GM12801 (cell line): ENCODE data around the gene GMPPA.

Experiments
- TF ChIP-seq, protein P1 (sequence below): IDR thresholded peaks from one replicate; pipeline ENCODE4 v1.5.1; 2011; ENCODE audit warnings: control low read depth; ENCODE audit not compliant: insufficient read length; ENCODE audit errors: extremely low read depth

GMPPA gene

DNA sequence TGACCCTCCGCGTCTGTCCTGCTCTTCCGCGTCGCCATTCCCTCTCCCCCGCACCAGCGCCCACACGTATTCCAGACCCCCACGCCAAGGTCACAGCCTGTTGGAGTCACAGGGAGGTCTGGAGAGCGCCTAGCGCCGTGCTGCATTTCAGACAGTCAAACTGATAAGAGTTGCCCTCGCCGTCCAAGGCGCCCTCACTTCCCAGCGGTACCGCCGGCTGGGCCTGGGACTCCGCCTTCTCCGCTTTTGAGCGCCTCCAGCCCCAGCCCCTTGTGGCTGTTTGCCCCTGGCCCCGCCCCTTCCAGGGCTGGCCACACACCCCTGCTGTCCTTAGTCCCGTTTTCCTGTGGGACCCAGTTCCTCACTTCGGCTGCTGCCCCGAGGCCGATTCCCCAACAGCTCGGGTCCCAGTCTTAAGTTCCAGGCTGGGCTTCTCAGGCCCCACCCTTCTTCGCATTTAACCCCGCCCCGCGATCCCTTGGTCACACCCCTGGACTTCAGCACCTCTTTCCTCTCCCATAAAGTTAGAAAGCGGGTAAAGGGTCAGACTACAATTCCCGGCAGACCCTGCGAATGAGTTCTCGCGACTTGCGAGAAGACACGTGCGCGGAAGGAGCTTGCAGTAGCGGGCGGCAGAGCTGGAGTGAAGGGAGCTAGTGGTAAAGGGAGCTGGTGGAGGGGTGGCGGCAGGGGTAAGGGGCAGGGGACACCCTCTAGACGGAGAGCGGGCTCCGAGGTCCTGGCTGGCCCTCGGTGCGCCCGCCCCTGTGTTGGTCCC, at the start of gene GMPPA:
GMPPA (plus strand) TSS at position 612 of the 778 bp plus-strand sequence. CDS start 1,085 bp downstream, outside the sequence.
- TF ChIP-seq, protein P1, sequence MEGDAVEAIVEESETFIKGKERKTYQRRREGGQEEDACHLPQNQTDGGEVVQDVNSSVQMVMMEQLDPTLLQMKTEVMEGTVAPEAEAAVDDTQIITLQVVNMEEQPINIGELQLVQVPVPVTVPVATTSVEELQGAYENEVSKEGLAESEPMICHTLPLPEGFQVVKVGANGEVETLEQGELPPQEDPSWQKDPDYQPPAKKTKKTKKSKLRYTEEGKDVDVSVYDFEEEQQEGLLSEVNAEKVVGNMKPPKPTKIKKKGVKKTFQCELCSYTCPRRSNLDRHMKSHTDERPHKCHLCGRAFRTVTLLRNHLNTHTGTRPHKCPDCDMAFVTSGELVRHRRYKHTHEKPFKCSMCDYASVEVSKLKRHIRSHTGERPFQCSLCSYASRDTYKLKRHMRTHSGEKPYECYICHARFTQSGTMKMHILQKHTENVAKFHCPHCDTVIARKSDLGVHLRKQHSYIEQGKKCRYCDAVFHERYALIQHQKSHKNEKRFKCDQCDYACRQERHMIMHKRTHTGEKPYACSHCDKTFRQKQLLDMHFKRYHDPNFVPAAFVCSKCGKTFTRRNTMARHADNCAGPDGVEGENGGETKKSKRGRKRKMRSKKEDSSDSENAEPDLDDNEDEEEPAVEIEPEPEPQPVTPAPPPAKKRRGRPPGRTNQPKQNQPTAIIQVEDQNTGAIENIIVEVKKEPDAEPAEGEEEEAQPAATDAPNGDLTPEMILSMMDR, result no peak

DNA sequence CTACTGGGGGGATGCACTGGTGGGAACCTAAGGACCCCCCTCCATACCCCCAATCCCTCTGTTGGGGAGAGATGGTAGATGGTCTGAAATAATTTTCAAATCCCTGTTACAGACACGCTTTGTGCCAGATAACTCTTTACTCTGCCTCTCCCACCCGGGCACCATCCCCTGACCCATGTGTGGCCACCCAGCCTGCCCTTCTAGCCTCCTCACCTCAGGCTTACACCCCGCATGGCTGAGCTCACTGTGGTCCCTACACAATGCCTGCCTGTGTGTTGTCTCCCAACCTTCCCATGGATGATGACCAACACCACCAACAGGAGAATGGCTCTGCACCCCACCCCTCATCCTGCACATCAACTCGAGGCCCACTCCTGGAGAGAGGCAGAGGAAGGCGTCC, 49.1 kb upstream of the GMPPA start:
- TF ChIP-seq, protein P1, result no peak

DNA sequence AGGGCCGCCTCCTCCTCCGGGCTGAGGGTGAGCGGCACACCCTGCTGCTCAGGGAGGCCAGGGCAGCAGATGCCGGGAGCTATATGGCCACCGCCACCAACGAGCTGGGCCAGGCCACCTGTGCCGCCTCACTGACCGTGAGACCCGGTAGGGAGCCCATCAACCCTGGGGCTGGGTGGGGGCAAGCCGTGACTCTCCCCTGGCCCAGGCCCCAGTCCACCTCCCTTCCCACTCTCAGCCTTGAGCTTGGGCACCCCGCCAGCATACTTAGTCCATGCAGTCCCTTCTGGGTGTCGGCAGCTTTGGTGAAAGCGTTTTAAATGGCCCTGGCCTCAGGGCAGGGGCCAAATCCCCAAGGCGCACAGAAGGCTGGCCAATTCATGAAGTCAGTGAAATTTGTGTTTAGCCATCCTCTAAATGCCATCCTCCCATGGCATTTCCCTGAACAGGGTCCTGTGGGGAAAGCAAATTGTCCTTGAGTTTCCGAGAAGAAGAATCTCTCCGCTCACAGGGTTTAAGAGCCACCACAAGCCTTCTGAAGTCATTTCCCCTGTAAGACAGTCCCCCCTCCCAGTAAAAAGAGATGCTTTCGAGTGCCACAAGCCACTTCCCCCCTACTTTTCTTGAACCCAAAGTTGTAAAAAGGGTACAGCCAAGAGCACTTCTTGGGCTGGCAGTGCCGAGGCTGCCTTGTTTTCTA, 46.9 kb upstream of the GMPPA start:
- TF ChIP-seq, protein P1, result no peak

DNA sequence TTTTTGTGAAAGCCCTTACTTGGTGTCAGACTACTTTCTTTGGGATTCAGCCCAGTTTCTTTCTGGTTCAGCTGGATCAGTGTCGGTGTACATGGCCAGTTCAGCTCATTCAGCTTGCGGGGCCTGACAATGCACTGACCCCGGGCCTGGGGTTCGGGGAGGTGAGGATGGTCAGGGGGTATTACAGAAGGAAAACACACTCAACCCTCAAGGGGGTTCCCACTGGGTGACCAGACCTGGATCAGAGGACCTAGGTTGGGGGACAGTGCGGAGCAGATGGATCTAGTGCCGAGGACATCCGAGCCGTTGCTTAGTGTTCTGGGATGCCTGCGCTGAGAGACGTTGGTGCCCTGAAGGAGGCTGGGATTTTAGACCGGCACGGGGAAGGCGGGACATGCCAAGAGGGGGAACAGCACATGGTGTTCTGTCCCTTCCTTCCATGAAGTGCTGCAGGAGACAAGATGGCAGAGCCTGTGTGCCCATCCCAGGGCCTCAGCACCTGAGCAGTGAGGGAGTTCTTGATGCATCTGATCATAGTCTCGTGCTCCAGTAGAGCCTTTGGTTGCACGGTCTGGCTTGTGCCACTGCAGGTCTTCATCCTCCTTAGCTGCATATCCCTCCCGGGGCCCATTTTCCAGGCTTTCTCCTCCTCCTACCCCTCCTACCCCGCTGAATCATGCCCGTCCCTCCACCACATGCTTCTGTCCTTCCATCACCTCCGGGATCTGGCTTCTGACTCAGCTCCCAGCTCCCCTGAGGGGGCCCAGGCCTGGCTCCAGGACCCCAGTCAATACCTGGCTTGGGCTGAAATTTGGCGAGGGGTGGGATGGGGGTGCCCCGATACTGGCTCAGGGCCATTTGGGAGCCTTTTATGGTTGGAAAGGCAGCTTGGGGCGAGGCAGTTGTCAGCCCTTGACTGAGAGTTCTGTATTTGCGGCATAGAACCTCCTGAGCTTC, 46.1 kb upstream of the GMPPA start:
- TF ChIP-seq, protein P1, result no peak

DNA sequence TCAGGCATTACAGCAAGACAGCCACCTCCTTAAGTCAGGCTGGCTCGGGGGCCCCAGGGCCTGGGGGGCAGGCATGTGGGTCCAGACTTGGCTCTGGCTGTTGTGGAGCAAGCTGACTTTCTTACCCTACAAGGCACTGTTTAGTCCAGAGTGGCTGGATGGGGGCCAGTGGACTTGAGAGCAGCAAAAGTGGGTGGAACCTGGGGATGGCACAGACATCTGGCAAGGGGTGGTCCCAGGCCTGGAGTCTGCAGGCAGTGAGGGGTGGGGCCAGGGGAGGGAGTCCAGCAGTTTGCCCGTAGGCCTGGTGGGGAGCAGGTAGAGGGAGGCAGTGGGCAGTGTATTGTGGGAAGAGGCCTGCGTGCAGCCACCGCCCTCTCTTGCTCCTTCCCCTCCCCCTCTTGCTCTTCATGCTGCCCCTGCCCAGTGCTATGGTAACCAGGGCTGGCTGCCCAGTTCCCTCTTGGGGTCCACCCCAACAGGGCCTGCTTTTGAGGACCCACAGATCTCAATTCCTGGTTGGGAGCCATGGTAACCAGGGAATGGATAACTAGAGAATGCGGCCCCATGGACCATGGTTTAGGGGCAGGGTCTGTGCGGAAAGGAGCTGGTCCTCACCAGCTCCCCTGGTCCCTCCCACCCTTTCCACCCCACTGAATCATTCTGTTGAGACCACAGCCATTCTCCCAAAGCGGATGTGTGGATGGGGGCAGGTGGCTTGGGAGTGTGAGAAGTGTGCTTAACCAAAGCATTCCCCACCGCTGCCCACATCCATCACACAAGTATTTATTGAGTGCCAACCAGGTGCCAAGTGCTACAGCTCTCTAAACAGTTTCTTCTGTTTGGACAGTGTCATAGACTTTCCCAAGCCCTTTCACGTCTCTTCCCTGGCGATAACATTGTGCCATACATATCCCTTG, 44.8 kb upstream of the GMPPA start:
- TF ChIP-seq, protein P1, result no peak

DNA sequence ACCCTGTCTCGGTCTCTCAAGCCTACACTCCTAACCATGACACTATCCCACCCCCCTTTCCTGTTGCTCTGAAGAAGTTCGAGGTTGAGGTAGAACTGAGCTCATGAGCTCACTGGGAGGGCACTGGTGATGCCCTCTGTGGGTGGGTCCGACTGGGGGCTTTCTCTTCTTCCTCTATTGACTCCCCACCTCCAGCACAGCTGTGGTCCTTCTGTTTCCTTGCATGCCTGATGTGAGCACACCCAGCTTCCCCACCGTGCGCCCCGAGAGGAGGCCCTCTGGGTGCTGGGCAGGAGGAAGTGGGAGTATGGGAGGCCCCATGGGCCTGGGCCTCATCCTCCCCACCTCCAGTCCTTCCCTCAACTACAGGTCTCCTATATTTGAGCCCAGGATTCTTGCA, 43.1 kb upstream of the GMPPA start:
- TF ChIP-seq, protein P1, result no peak
